Inflammatory macrophage treated with lipopolysaccharide for 4 hours (primary cell): ENCODE measurements around the gene ARMS2.

Source experiments
- DNase-seq: peaks from one replicate; pipeline ENCODE4 v3.0.0-alpha.2; 2020

ARMS2 gene

DNA sequence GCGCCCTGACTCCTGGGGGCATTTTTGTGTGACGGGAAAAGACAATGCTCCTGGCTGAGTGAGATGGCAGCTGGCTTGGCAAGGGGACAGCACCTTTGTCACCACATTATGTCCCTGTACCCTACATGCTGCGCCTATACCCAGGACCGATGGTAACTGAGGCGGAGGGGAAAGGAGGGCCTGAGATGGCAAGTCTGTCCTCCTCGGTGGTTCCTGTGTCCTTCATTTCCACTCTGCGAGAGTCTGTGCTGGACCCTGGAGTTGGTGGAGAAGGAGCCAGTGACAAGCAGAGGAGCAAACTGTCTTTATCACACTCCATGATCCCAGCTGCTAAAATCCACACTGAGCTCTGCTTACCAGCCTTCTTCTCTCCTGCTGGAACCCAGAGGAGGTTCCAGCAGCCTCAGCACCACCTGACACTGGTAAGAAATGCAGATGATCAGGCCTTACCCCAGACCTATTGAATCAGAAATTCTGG, at the start of gene ARMS2:
ARMS2 (plus strand) TSS at position 51 of the 478 bp plus-strand sequence; CDS start at position 126, 75 bp downstream.
- no peak for DNase-seq

- peak; percentile 69 for DNase-seq
Observed at GRCh38 chr10:122407375-122408125, 46.9 kb upstream of the ARMS2 start.

DNA sequence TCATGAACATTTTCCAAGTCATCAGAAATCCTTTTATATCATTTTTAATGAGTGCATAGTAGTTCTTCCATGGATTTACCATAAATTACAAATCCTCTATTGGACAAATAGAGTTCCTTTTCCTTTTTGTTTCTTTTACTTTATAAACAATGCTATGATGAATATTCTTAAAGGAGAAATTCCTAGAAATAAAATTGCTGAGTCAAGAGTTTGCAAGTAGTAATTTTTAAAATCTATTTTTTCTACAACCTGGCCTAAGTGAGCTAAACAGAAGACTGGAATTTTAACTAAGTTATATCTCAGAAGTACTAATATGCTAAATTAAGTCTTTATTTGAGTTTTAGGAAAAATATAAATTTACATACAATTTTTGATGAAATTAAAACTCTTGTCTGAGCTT, 41.1 kb upstream of the ARMS2 start:
- DNase-seq: no peak

DNA sequence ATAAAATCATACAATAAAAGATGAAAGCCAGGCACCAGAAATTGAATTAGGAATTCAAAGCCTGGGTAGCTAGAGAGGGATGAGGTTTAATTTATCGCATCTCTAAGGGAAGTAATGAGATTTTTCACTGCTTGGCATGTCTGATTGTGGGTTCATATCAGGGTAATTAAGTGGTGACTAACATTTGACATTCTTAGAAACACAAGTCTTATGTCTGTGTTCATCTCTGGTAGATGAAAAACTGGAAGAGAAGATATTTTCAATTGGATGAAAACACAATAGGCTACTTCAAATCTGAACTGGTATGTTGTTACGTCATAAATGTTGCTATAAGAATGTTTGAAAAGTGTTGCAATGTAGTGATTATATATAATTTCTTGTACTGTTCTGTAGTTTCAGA, 36.8 kb upstream of the ARMS2 start:
- peak; percentile 25 for DNase-seq

DNA sequence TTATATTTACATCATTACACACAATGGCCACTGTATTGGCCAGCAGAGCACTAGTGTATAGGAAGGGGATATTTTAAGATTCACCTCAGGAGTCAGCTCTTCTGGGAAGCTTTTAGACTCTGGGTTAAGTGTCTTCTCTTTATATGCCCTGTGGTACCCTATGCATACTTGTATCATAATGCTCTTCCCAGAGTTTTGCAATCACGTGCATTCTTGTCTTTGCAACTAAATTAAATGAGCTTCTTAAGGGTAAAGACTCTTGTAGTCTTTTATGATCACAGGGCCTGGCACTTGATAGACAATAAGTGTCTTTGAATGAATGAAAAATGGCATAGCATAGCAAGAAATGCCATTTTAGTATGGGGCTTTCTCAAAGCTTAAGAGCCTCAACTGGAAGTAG, 35.4 kb upstream of the ARMS2 start:
- DNase-seq: peak; percentile 67

DNA sequence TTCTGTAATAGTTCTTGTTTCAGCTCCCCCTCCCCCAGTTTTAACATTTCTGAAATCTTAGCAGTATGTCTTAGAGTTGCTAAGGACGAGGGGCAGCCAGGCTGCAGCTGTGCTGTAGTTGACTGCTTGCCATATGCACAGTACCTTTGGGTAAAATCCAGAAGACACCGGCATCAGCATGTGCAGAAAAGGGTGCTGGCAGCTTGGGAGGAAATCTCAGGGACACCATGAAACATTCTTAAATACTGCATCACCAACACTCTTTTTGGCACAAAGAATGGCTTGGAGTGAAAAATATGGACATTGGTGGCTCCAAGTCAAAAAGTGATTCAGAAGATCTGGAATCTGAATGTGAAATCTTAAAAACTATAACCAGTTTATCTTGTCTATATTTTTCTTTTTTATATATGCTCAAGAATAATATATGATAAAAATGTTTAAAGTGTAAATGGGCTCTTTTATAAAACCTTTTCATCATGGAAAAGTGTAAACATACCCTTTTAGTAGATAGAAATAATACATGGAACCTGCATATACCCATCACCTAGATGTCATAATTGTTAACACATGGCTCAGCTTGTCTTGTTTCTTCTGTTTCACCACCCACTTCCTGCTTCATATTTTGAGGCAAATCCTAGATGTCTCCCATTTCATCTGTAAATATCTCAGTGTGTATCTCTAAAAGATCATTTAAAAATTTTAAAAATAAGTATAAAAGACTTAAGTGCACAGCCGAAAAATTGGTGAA, 34.4 kb upstream of the ARMS2 start:
- no peak for DNase-seq

DNA sequence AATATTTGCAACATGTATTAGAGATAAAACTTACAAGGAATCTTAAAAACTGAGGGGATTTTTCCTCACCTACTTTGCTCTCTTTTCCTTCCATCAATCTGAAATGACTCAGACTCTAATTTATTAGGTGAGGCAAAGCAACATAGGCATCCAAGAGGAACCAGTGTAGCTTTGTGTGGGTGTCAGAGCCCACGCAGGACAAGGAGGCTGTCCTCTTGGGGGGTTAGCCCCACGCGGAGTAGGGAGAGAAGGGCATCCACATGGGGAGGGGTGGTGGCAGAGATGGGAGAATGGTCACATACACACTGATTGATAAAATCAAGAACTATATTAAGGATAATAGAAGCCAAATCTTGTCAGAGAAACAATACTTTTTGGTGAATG, 33.8 kb upstream of the ARMS2 start:
- no peak for DNase-seq

- peak; percentile 9 for DNase-seq
Observed at GRCh38 chr10:122421054-122421625, 33.3 kb upstream of the ARMS2 start.

DNA sequence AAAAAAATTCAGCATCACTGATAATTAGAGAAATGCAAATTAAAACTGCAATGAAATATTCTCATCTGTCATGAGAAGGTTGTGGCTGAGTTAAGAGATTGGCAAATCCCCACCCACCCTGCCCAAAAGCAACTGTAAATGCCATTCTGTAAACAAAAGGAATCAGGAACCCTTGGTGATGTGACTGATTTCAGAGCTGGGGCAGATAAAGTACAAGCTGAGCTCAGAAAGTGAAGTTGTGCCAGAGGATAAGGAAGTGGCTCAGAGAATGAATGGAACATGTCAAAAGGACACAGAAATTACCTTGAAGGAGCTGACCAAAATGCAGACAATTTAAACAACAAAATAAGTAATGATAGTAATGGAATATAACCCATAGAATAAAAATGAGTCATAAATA, 32.7 kb upstream of the ARMS2 start:
- DNase-seq: peak; percentile 79

- peak; percentile 15 for DNase-seq
Observed at GRCh38 chr10:122422266-122422989, 32.0 kb upstream of the ARMS2 start.

- no peak for DNase-seq
Observed at GRCh38 chr10:122424059-122424458, 30.4 kb upstream of the ARMS2 start.

GRCh38 chr10:122426829-122427228, 27.6 kb upstream of the ARMS2 start:
- DNase-seq: no peak

DNA sequence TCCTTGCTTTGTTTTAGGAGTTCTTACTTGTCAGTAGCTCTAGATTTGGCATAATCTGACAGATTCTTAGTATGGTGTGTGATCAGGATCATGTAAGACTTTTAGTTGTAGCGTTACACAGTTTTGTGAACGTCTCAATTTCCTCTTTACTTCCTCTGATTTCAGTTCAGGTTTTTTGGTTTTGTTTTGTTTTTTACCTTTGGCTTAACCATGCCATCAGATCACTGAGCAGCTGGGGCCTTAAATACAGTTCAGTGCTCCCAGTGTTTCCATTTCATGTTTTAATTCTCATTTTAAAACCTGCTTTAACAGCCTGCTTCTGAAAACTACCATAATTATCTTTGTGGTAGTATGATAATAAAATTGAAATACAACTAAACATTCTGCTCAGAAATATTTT, 27.2 kb upstream of the ARMS2 start:
- DNase-seq: no peak

DNA sequence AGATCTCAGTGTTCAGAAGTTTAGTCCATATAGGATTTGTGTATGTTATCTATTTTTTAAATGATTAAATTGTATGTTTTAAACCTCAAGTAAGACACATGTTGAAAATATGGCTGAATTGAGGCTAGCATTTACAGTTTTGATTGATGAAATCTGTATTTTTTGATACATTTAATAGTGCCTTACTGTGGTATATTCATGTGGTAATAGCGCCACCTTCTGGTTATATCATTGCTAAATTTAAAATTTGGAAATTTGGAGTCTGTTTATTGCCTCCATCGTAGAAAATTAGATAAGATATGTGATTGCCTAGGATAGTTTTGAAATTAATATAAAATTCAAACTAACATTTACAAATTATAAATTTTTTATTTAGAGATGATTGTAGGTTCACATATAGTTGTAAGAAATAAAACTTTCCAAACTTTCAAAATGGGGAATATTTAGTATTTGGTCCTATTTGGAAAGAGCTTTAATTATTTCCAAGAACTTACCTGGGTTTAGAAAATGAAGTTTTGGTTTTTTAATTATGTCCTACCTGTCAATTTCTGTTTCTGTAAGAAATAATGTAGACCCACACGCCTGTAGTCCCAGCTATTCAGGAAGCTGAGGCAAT, 19.1 kb upstream of the ARMS2 start:
- DNase-seq: peak; percentile 60

GRCh38 chr10:122441961-122442360, 12.5 kb upstream of the ARMS2 start:
- DNase-seq: no peak

- no peak for DNase-seq
Observed at GRCh38 chr10:122445469-122445868, 9.0 kb upstream of the ARMS2 start.

- no peak for DNase-seq
Observed at GRCh38 chr10:122445904-122446303, 8.5 kb upstream of the ARMS2 start.

GRCh38 chr10:122446668-122447423, 7.6 kb upstream of the ARMS2 start:
- DNase-seq: no peak

DNA sequence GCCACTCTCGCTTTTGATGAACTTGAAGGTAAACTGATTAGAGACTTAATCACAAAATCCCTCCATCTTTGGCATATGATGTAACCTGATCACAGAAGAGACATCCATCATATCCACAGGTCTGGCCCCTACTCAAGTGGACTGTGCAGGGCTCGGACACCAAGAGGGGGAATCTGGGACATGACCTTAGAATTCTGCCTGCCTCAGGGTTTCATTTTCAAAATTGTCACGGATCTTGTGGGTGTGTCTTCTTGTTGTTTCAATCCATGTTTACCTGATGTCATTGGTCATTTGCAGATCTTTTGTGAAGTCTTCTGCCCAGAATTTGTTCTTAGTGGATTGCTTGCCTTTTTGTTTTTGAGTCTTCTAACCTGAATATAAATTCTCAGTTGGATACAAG, 5.9 kb upstream of the ARMS2 start:
- DNase-seq: no peak

DNA sequence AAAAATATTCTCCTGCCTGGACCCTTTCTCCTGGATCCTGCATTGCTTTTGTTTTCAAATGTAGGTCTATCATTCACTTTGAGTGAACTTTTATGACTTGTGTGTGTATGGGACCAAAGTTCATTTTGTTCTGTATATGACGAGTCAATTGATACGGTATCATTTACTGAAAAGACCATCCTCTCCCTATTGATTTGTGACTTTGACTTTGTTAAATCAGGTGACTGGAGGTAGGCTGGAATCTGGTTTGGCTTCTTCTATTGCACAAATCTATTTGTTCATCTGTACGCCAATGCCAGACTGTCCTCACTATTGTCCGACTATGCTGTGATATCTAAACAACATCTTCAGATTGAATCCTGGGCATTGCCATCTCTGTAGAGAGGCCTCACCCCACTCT, 5.3 kb upstream of the ARMS2 start:
- no peak for DNase-seq

DNA sequence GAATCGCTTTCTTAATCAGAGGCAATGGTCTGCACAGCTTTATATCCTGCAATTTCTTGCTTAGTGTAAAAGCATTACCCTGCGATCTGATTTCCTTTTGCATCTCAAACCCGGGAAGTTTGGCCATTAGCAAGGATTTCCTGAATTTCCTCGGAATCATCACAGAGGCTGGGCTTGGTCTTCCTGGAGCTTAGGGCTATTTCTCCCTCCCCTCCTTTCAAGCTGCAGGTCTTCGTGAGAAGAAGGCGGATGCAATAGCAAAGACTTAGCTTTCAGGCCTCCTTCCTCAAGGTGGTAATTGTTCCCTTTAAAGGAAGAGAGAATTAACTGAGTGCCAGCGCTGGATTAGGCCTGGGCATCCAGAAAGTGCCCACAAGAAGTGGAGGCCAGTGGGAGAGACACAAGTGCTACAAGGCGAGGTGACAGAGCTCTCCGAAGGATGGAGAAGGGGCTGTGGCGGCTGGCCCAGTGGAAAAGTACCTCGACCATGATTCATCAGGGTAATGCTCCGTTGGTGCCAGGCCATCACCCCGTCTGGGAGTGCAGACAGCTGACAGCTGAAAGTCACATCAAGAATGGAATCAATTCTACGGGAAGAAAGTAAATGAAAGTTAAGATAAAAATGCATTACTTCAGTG, 4.0 kb upstream of the ARMS2 start:
- no peak for DNase-seq

DNA sequence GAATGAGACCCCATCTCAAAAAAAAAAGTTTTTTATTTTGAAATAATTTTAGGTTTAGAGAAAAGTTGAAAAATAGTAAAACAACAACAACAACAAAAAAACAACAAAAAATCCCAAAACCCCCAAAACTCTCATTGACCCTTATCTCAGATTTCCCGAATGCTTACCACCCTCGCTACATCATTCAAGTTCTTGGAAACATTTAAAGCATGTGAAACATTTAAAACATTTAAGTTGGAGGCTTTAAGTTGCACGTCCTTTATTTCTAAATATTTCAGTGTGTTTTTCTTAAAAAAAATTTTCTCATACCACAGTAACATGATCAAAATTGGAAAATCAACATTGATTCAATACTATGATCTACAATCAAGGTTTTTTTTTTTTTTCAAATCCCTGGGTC, 382 bp upstream of the ARMS2 start:
- no peak for DNase-seq
